Fibroblast of lung (primary cell): ENCODE measurements around the gene ENTPD3. TPM values are rescaled to one million over a fixed set of nuclear protein-coding genes. Genes with fewer than 3 reads are reported as not detected.

Source experiments
- DNase-seq, 2 donors: peaks; one replicate each; pipeline versions ENCODE4 v3.0.0 to v3.0.0-alpha.2; 2010; ENCODE audit warnings: low read depth in 2 of 2
- H2AFZ ChIP-seq: 2 replicates; pipeline ENCODE4 v1.5.1; 2012; ENCODE audit warnings: low read length, control low read depth, inconsistent platforms
- H3K27ac ChIP-seq: 2 replicates; pipeline ENCODE4 v1.5.1; 2011; ENCODE audit warnings: low read length, control low read depth; ENCODE audit not compliant: insufficient read depth
- H3K27me3 ChIP-seq: 2 replicates; pipeline ENCODE4 v1.5.1; 2011; ENCODE audit warnings: mild to moderate bottlenecking, low read length; ENCODE audit not compliant: control insufficient read depth, insufficient read depth
- H3K36me3 ChIP-seq: 2 replicates; pipeline ENCODE4 v1.5.1; 2011; ENCODE audit warnings: low read length; ENCODE audit not compliant: control insufficient read depth, insufficient read depth
- H3K4me1 ChIP-seq: 2 replicates; pipeline ENCODE4 v1.5.1; 2011; ENCODE audit warnings: low read length; ENCODE audit not compliant: control insufficient read depth, insufficient read depth; ENCODE audit errors: extremely low read depth
- H3K4me2 ChIP-seq: 2 replicates; pipeline ENCODE4 v1.5.1; 2011; ENCODE audit warnings: low read length, control low read depth; ENCODE audit not compliant: insufficient read depth; ENCODE audit errors: extremely low read depth
- H3K4me3 ChIP-seq, 4 experiments: fragments of 200-600 bp in 1 of 4; sonication (generic) in 1 of 4; replicated peaks in 1 of 4; 2 replicates each; pipeline ENCODE4 v1.5.1; 2011 to 2016; ENCODE audit warnings: low read length in 4 of 4, low read depth in 3 of 4, mild to moderate bottlenecking in 3 of 4, control low read depth in 2 of 4, inconsistent platforms in 1 of 4, mixed read lengths in 1 of 4; ENCODE audit not compliant: insufficient read depth in 1 of 4; ENCODE audit errors: control extremely low read depth in 1 of 4
- H3K79me2 ChIP-seq: 2 replicates; pipeline ENCODE4 v1.5.1; 2012; ENCODE audit warnings: mild to moderate bottlenecking, low read length, inconsistent platforms; ENCODE audit not compliant: control insufficient read depth, insufficient read depth
- H3K9ac ChIP-seq: 2 replicates; pipeline ENCODE4 v1.5.1; 2011; ENCODE audit warnings: mild to moderate bottlenecking, low read length, control low read depth; ENCODE audit not compliant: insufficient read depth
- H3K9me3 ChIP-seq: 2 replicates; pipeline ENCODE4 v1.5.1; 2012; ENCODE audit warnings: low read depth, low read length; ENCODE audit not compliant: control insufficient read depth, insufficient read depth
- H4K20me1 ChIP-seq: 2 replicates; pipeline ENCODE4 v1.5.1; 2011; ENCODE audit warnings: low read length; ENCODE audit not compliant: control insufficient read depth, insufficient read depth; ENCODE audit errors: extremely low read depth
- CTCF ChIP-seq, 2 donors: IDR thresholded peaks in 1 of 2; conservative IDR thresholded peaks in 1 of 2; 1 replicate in 1 of 2; 2 replicates in 1 of 2; pipeline ENCODE4 v1.5.1; 2011 to 2012; ENCODE audit warnings: low read length in 2 of 2, control low read depth in 1 of 2, inconsistent platforms in 1 of 2, low read depth in 1 of 2, mild to moderate bottlenecking in 1 of 2
- EZH2 ChIP-seq: IDR thresholded peaks from 2 replicates; pipeline ENCODE4 v1.5.1; 2012; ENCODE audit warnings: low read length, control low read depth, mild to moderate bottlenecking; ENCODE audit errors: missing control alignments
- polyA plus RNA-seq, 2 donors: library from polyadenylated mRNA; depleted of rRNA in 1 of 2; stranded (reverse) in 1 of 2; unstranded in 1 of 2; fragments of >200 nt; gene quantifications; 2 replicates each; pipeline ENCODE4 v1.2.1, GENCODE V29; 2011 to 2012; ENCODE audit warnings: missing spikeins in 1 of 2
- total RNA-seq: library from RNA; depleted of rRNA; stranded (reverse); fragments of >200 nt; gene quantifications from 2 replicates; pipeline ENCODE4 v1.2.1, GENCODE V29; 2014

The ENTPD3 gene
- total and polyA plus RNA-seq, 2 donors (not counting 1 experiment from before 2014, with no cell fraction given) = 0.05 TPM; not detected in 1

- no peak for DNase-seq
- no peaks in the 10 kb centered on the region for H3K27me3 ChIP-seq
- H3K9ac ChIP-seq = no peak overlapping the region
- no peaks in the 10 kb centered on the region for H4K20me1 ChIP-seq
- H3K27ac ChIP-seq = no peak overlapping the region
- no peak overlapping the region for H3K4me2 ChIP-seq
- no peaks in the 10 kb centered on the region for H3K79me2 ChIP-seq
- no peaks in the 10 kb centered on the region for H3K4me1 ChIP-seq
- H3K9me3 ChIP-seq = no peaks in the 10 kb centered on the region
- TF ChIP-seq CTCF (conservative IDR thresholded peaks at IDR 0.05 in 1 of 2, IDR thresholded peaks at IDR 0.05 in 1 of 2; ENCODE audit: low read depth in 1 of 2, low read length in 2 of 2) (no peak), EZH2 (no peak)
- no peaks in the 10 kb centered on the region for H3K36me3 ChIP-seq
- H2AFZ ChIP-seq = no peak overlapping the region
- no peak overlapping the region for H3K4me3 ChIP-seq
These were observed 17.3 kb upstream of the ENTPD3 start for GRCh38 chr3:40369716-40370115.

GRCh38 chr3:40377822-40378221 is 9.2 kb upstream of the ENTPD3 start:
- H4K20me1 ChIP-seq = no peaks in the 10 kb centered on the region
- no peaks in the 10 kb centered on the region for H3K79me2 ChIP-seq
- H3K27ac ChIP-seq = no peak overlapping the region
- H3K4me3 ChIP-seq = no peak overlapping the region
- no peak for TF ChIP-seq EZH2
- TF ChIP-seq CTCF (conservative IDR thresholded peaks at IDR 0.05 in 1 of 2, IDR thresholded peaks at IDR 0.05 in 1 of 2; ENCODE audit: low read depth in 1 of 2, low read length in 2 of 2) = no peak
- no peaks in the 10 kb centered on the region for H3K36me3 ChIP-seq
- H3K4me2 ChIP-seq = no peak overlapping the region
- no peaks in the 10 kb centered on the region for H3K4me1 ChIP-seq
- H3K9ac ChIP-seq = no peak overlapping the region
- no peak overlapping the region for H2AFZ ChIP-seq
- no peaks in the 10 kb centered on the region for H3K27me3 ChIP-seq
- no peaks in the 10 kb centered on the region for H3K9me3 ChIP-seq
- DNase-seq = no peak

GRCh38 chr3:40379674-40380306 is 7.2 kb upstream of the ENTPD3 start:
- H3K4me1 ChIP-seq = no peaks in the 10 kb centered on the region
- no peak overlapping the region for H2AFZ ChIP-seq
- no peak overlapping the region for H3K4me2 ChIP-seq
- TF ChIP-seq EZH2 (no peak), CTCF (conservative IDR thresholded peaks at IDR 0.05 in 1 of 2, IDR thresholded peaks at IDR 0.05 in 1 of 2; ENCODE audit: low read depth in 1 of 2, low read length in 2 of 2) (no peak)
- no peaks in the 10 kb centered on the region for H3K36me3 ChIP-seq
- H3K27ac ChIP-seq = no peak overlapping the region
- peaks cover 2% of the 10 kb centered on the region for H4K20me1 ChIP-seq
- H3K27me3 ChIP-seq = no peaks in the 10 kb centered on the region
- H3K79me2 ChIP-seq = no peaks in the 10 kb centered on the region
- no peak for DNase-seq
- H3K9me3 ChIP-seq = no peaks in the 10 kb centered on the region
- no peak overlapping the region for H3K4me3 ChIP-seq
- H3K9ac ChIP-seq = no peak overlapping the region
